ENCODE data around the gene SPAG16. TPM values are rescaled to one million over a fixed set of nuclear protein-coding genes. Genes with fewer than 3 reads are reported as not detected.

Gene SPAG16
- polyA plus RNA-seq, 1 of the 3 experiments (the other 2 are of a cell fraction) = 29.5 TPM

- Histone ChIP-seq H3K79me2 (ENCODE audit: insufficient read depth) (no peaks in the 10 kb centered on the region), H3K4me1 (ENCODE audit: control insufficient read depth in 1 of 2, insufficient read depth in 2 of 2, low read depth in 1 of 2, low read length in 1 of 2) (no peaks in the 10 kb centered on the region), H3K36me3 (replicated peaks in 1 of 2; ENCODE audit: control insufficient read depth in 1 of 2, insufficient read depth in 2 of 2, low read length in 1 of 2) (no peaks in the 10 kb centered on the region), H4K20me1 (ENCODE audit: insufficient read depth) (no peaks in the 10 kb centered on the region), H2AFZ (ENCODE audit: low read depth) (no peak overlapping the region), H3K9me3 (no peaks in the 10 kb centered on the region), H3K4me3 (ENCODE audit: low read depth in 2 of 2, low read length in 1 of 2) (no peak overlapping the region), H3K27ac (ENCODE audit: low read depth in 2 of 2, low read length in 1 of 2) (no peak overlapping the region), H3K4me2 (no peak overlapping the region), H3K9ac (no peak overlapping the region), H3K27me3 (ENCODE audit: insufficient read depth) (no peaks in the 10 kb centered on the region), H3K9me2 (no peaks in the 10 kb centered on the region), H3F3A (replicated peaks; ENCODE audit: insufficient read depth) (no peaks in the 10 kb centered on the region)
- ChIA-PET CTCF (no interaction called here), POLR2A (no interaction called here)
- TF ChIP-seq MAX (IDR thresholded peaks at IDR 0.05; ENCODE audit: low read depth) (no peak), MXI1 (IDR thresholded peaks at IDR 0.05; ENCODE audit: low read depth, low read length) (no peak), ELF1 (IDR thresholded peaks at IDR 0.05) (no peak), EZH2phosphoT487 (IDR thresholded peaks at IDR 0.05; ENCODE audit: borderline replicate concordance, low read depth) (no peak), RXRA (IDR thresholded peaks at IDR 0.05; ENCODE audit: borderline replicate concordance, low read depth) (no peak), CHD2 (IDR thresholded peaks at IDR 0.05; ENCODE audit: low read length, partially characterized antibody) (no peak), RFX5 (IDR thresholded peaks at IDR 0.05; ENCODE audit: low read length) (no peak), RAD21 (IDR thresholded peaks at IDR 0.05; ENCODE audit: low read length) (no peak), USF2 (IDR thresholded peaks at IDR 0.05; ENCODE audit: borderline replicate concordance, low read depth, low read length) (no peak), FOXJ3 (CRISPR knock-in tag; IDR thresholded peaks at IDR 0.05) (no peak), GABPA (IDR thresholded peaks at IDR 0.05; ENCODE audit: low read depth) (no peak), NRF1 (IDR thresholded peaks at IDR 0.05; ENCODE audit: low read depth, low read length) (no peak), FOSL2 (IDR thresholded peaks at IDR 0.05; ENCODE audit: borderline replicate concordance, low read depth) (no peak), IRF3 (IDR thresholded peaks at IDR 0.05; ENCODE audit: low read depth, low read length) (no peak), CTCF (IDR thresholded peaks at IDR 0.05) (no peak), FOXM1 (IDR thresholded peaks at IDR 0.05; ENCODE audit: low read depth) (no peak), SIN3A (IDR thresholded peaks at IDR 0.05; ENCODE audit: borderline replicate concordance, low read depth, low read length) (no peak), NFIC (IDR thresholded peaks at IDR 0.05; ENCODE audit: borderline replicate concordance) (no peak), POLR2AphosphoS5 (IDR thresholded peaks at IDR 0.05; ENCODE audit: low read depth, low read length) (no peak), ZBTB33 (IDR thresholded peaks at IDR 0.05; ENCODE audit: borderline replicate concordance, low read depth) (no peak)
- no peak for DNase-seq
- 7% methylated on average over 2 of the region's 2 CpGs for WGBS (ENCODE audit: low lambda C conversion rate)
Observed at GRCh38 chr2:213443921-213444320, 159.7 kb downstream of the SPAG16 start.
